ENCODE results near the gene EPHB3.

GRCh38 chr3:184598574-184598927 is 37.0 kb downstream of the EPHB3 start:
- TF ChIP-seq, protein P1, sequence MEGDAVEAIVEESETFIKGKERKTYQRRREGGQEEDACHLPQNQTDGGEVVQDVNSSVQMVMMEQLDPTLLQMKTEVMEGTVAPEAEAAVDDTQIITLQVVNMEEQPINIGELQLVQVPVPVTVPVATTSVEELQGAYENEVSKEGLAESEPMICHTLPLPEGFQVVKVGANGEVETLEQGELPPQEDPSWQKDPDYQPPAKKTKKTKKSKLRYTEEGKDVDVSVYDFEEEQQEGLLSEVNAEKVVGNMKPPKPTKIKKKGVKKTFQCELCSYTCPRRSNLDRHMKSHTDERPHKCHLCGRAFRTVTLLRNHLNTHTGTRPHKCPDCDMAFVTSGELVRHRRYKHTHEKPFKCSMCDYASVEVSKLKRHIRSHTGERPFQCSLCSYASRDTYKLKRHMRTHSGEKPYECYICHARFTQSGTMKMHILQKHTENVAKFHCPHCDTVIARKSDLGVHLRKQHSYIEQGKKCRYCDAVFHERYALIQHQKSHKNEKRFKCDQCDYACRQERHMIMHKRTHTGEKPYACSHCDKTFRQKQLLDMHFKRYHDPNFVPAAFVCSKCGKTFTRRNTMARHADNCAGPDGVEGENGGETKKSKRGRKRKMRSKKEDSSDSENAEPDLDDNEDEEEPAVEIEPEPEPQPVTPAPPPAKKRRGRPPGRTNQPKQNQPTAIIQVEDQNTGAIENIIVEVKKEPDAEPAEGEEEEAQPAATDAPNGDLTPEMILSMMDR (IDR thresholded peaks at IDR 0.05; ENCODE audit: low read length), result no peak
- TF ChIP-seq EZH2 (IDR thresholded peaks at IDR 0.05; ENCODE audit: borderline replicate concordance, low read length), result no peak

Data from OCI-LY1 (cell line).